ENCODE measurements around the gene NCCRP1. TPM values are rescaled to one million over a fixed set of nuclear protein-coding genes. Genes with fewer than 3 reads are reported as not detected.
A peak's percentile ranks its signal among the peaks of the same experiment; 100 is the strongest.
"Not testable (repeated sequence)": the region's sequence is repeated elsewhere in the genome, so short reads cannot be mapped to it uniquely, and the experiment has no call there.

Gene NCCRP1
- total RNA-seq, 1 donor from 2014 or later, result not detected

- H3K27ac Mint-ChIP-seq (ENCODE audit: unreplicated experiment), result no peak overlapping the region
- peaks cover 14% of the 10 kb centered on the region for H3K9me3 Mint-ChIP-seq (ENCODE audit: low read depth)
- H3K36me3 Mint-ChIP-seq (ENCODE audit: low read depth), result peaks cover 3% of the 10 kb centered on the region
- no peaks in the 10 kb centered on the region for H3K4me1 Mint-ChIP-seq (ENCODE audit: low read depth)
- H3K4me3 Mint-ChIP-seq (ENCODE audit: unreplicated experiment), result no peak overlapping the region
- no peak for DNase-seq (ENCODE audit: low spot score)
- peaks cover 24% of the 10 kb centered on the region for H3K27me3 Mint-ChIP-seq (ENCODE audit: low read depth)
- TF ChIP-seq CTCF (IDR thresholded peaks at IDR 0.05), result no peak
These were observed 21.7 kb downstream of the NCCRP1 start for GRCh38 chr19:39218230-39219007.

DNA sequence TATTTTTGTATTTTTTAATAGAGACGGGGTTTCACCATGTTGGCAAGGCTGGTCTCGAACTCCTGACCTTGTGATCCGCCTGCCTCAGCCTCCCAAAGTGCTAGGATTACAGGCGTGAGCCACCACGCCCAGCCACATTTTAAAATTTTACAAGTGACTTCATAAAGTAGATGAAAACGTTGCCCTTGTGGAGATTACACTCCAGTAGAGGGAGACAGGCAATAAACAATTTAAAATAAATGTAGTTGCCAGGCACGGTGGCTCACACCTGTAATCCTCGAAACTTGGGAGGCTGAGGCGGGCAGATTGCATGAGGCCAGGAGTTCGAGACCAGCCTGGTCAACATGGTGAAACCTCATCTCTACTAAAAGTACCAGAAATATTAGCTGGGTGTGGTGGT, 22.3 kb downstream of the NCCRP1 start:
- Mint-ChIP-seq H3K27me3 (ENCODE audit: low read depth) (peaks cover 24% of the 10 kb centered on the region), H3K9me3 (ENCODE audit: low read depth) (peaks cover 18% of the 10 kb centered on the region)
- not testable (repeated sequence) for DNase-seq (ENCODE audit: low spot score); H3K4me3 Mint-ChIP-seq (ENCODE audit: unreplicated experiment); H3K36me3 Mint-ChIP-seq (ENCODE audit: low read depth); H3K27ac Mint-ChIP-seq (ENCODE audit: unreplicated experiment); H3K4me1 Mint-ChIP-seq (ENCODE audit: low read depth)

DNA sequence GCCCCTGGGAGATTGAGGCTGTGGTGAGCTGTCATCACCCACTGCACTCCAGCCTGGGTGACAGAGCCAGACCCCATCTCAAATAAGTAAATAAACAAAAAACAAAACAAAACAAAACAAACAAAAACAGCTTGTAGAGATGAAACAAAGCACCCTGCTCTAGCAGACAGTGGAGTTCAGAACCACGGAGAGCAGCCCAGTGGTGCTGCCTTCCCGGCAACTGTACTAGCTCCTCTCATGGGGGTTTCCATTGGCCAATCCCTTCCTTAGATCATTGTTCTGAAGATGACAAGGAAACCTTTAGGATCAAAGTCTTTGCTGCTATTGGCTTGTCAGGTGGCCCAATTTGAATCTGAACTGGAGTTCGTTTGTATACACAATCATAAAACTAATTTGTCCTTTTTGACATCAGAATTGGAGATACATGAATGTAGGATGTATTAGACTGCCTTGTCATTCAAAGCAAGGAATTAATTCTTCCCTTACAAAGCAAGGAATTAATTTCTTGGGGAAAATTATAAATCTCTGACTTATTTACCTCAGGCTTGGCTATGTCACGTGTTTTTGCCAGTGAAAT, 27.0 kb downstream of the NCCRP1 start:
- Mint-ChIP-seq H3K4me3 (ENCODE audit: unreplicated experiment) (no peak overlapping the region), H3K27ac (ENCODE audit: unreplicated experiment) (no peak overlapping the region), H3K4me1 (ENCODE audit: low read depth) (no peaks in the 10 kb centered on the region), H3K27me3 (ENCODE audit: low read depth) (peaks cover 35% of the 10 kb centered on the region), H3K9me3 (ENCODE audit: low read depth) (peaks cover 3% of the 10 kb centered on the region), H3K36me3 (ENCODE audit: low read depth) (no peaks in the 10 kb centered on the region)
- TF ChIP-seq CTCF (IDR thresholded peaks at IDR 0.05), result no peak
- DNase-seq (ENCODE audit: low spot score), result no peak

DNA sequence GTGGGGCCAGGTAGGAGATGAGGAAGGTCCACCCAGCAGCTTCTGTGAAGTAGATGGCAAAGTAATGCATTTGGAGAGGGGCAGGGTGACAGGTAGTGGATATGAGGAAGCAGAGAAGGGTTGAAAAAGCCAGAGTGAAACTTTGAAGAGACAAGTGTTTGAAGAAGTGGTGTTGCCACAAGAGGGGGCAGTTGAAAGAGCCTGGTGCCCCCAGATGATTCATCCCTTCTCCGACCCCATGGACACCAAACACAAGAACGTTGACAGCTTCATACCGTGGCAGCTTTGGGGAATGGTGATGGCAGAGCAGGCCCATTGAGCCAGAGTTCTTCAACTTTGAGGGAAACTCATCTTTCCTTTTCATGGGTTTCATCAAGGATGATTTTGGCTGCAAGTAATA, 28.1 kb downstream of the NCCRP1 start:
- Mint-ChIP-seq H3K4me3 (ENCODE audit: unreplicated experiment) (no peak overlapping the region), H3K27me3 (ENCODE audit: low read depth) (peaks cover 31% of the 10 kb centered on the region), H3K27ac (ENCODE audit: unreplicated experiment) (peak overlapping the region; percentile 49), H3K9me3 (ENCODE audit: low read depth) (peaks cover 3% of the 10 kb centered on the region), H3K36me3 (ENCODE audit: low read depth) (no peaks in the 10 kb centered on the region), H3K4me1 (ENCODE audit: low read depth) (no peaks in the 10 kb centered on the region)
- no peak for TF ChIP-seq CTCF (IDR thresholded peaks at IDR 0.05)
- no peak for DNase-seq (ENCODE audit: low spot score)

- Mint-ChIP-seq H3K36me3 (ENCODE audit: low read depth) (no peaks in the 10 kb centered on the region), H3K4me3 (ENCODE audit: unreplicated experiment) (no peak overlapping the region), H3K27ac (ENCODE audit: unreplicated experiment) (no peak overlapping the region), H3K9me3 (ENCODE audit: low read depth) (peaks cover 6% of the 10 kb centered on the region), H3K4me1 (ENCODE audit: low read depth) (no peaks in the 10 kb centered on the region), H3K27me3 (ENCODE audit: low read depth) (peaks cover 32% of the 10 kb centered on the region)
- DNase-seq (ENCODE audit: low spot score), result no peak
- TF ChIP-seq CTCF (IDR thresholded peaks at IDR 0.05), result no peak
These were observed 33.5 kb downstream of the NCCRP1 start for GRCh38 chr19:39230096-39230764.

All from chondrocyte (in vitro differentiated cells).